Gastroesophageal sphincter (tissue), 4 donors: Measurements from ENCODE around the gene KIF5A. TPM values are rescaled to one million over a fixed set of nuclear protein-coding genes. Genes with fewer than 3 reads are reported as not detected.

Experiments used
- ATAC-seq: fragments of 150-250 bp; one replicate; pipeline ENCODE4 v1.9.1; 2016; ENCODE audit warnings: mild to moderate bottlenecking, moderate library complexity
- H3K27ac ChIP-seq, 4 donors: fragments of 200-600 bp; sonication (generic) in 3 of 4; 1 replicate in 3 of 4; 2 replicates in 1 of 4; pipeline ENCODE4 v1.5.1; 2016 to 2019
- H3K27me3 ChIP-seq: fragments of 200-600 bp; sonication (generic); one replicate; pipeline ENCODE4 v1.5.1; 2019
- H3K36me3 ChIP-seq, 2 donors: fragments of 200-600 bp; sonication (generic); one replicate each; pipeline ENCODE4 v1.5.1; 2019; ENCODE audit warnings: control low read depth in 1 of 2
- H3K4me1 ChIP-seq, 3 donors: fragments of 200-600 bp; sonication (generic); 1 replicate in 2 of 3; 2 replicates in 1 of 3; pipeline ENCODE4 v1.5.1; 2016 to 2019; ENCODE audit warnings: control low read depth in 2 of 3
- H3K4me3 ChIP-seq, 2 donors: fragments of 200-600 bp; sonication (generic); one replicate each; pipeline ENCODE4 v1.5.1; 2019; ENCODE audit warnings: mild to moderate bottlenecking in 1 of 2, moderate library complexity in 1 of 2
- H3K9me3 ChIP-seq, 3 donors: fragments of 200-600 bp; sonication (generic); one replicate each; pipeline ENCODE4 v1.5.1; 2017 to 2019; ENCODE audit warnings: control low read depth in 2 of 3
- EP300 ChIP-seq: sonication (generic); formaldehyde crosslinking; IDR thresholded peaks from one replicate; pipeline ENCODE4 v1.6.1; 2017; ENCODE audit warnings: antibody characterized with exemption, mild to moderate bottlenecking
- POLR2A ChIP-seq, 2 donors: fragments of 450-650 bp; IDR thresholded peaks; one replicate each; pipeline ENCODE4 v1.6.1; 2017; ENCODE audit warnings: antibody characterized with exemption in 2 of 2, mild to moderate bottlenecking in 2 of 2, moderate library complexity in 1 of 2
- POLR2AphosphoS5 ChIP-seq: sonication (generic); formaldehyde crosslinking; IDR thresholded peaks from one replicate; pipeline ENCODE4 v1.6.1; 2017; ENCODE audit warnings: antibody characterized with exemption
- WGBS, 2 donors: methylation state at CpG; one replicate each; pipeline ENCODE4 v1.1.5; 2018; ENCODE audit warnings: low coverage in 1 of 2; 5-methylcytosine and 5-hydroxymethylcytosine counted together
- total RNA-seq, 4 donors: library from RNA; depleted of rRNA; stranded (reverse); fragments of >200 nt; gene quantifications; one replicate each; pipeline ENCODE4 v1.1.0, GENCODE V29; 2016
- TF ChIP-seq, protein P1 (sequence below), 4 experiments: fragments of 200-600 bp in 2 of 4; fragments of 450-650 bp in 2 of 4; sonication (generic) in 1 of 4; IDR thresholded peaks; one replicate each; pipeline ENCODE4 v1.5.1; 2017 to 2019; ENCODE audit warnings: antibody characterized with exemption in 4 of 4, mild to moderate bottlenecking in 2 of 4, moderate library complexity in 2 of 4

KIF5A gene
- total RNA-seq, 4 donors from 2014 or later = 0.89 to 4.7 (median 1.6) TPM

DNA sequence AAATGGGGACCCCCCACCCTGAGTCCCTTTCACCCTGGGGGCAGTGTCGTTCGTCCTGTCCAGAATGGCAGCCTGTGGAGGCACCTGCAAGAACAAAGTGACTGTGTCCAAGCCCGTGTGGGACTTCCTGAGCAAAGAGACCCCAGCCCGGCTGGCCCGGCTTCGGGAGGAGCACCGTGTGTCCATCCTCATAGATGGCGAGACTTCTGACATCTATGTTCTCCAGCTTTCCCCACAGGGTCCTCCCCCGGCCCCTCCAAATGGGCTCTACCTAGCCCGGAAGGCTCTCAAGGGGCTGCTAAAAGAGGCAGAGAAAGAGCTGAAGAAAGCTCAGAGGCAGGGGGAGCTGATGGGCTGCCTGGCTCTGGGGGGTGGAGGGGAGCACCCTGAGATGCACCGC lies 57.0 kb downstream of the KIF5A start:
- Histone ChIP-seq H3K4me1 (peaks cover 0 to 86% (median 21%) of the 10 kb centered on the region in 3 donors), H3K9me3 (no peaks in the 10 kb centered on the region), H3K4me3 (no peak overlapping the region), H3K27ac (peak overlapping the region in 3 of 4 donors; percentile 96 to 99 (median 99)), H3K27me3 (peaks cover 9% of the 10 kb centered on the region), H3K36me3 (peaks cover 0 to 34% of the 10 kb centered on the region in 2 donors)
- 70% methylated on average over 2 of the region's 11 CpGs; no CpG with 5 or more reads in 1 of the 2 donors for WGBS, 2 donors
- ATAC-seq = no peak
- TF ChIP-seq EP300 (no peak), POLR2A (IDR thresholded peaks at IDR 0.05) (no peak), POLR2AphosphoS5 (no peak)
- TF ChIP-seq, protein P1, sequence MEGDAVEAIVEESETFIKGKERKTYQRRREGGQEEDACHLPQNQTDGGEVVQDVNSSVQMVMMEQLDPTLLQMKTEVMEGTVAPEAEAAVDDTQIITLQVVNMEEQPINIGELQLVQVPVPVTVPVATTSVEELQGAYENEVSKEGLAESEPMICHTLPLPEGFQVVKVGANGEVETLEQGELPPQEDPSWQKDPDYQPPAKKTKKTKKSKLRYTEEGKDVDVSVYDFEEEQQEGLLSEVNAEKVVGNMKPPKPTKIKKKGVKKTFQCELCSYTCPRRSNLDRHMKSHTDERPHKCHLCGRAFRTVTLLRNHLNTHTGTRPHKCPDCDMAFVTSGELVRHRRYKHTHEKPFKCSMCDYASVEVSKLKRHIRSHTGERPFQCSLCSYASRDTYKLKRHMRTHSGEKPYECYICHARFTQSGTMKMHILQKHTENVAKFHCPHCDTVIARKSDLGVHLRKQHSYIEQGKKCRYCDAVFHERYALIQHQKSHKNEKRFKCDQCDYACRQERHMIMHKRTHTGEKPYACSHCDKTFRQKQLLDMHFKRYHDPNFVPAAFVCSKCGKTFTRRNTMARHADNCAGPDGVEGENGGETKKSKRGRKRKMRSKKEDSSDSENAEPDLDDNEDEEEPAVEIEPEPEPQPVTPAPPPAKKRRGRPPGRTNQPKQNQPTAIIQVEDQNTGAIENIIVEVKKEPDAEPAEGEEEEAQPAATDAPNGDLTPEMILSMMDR (IDR thresholded peaks at IDR 0.05) = no peak

DNA sequence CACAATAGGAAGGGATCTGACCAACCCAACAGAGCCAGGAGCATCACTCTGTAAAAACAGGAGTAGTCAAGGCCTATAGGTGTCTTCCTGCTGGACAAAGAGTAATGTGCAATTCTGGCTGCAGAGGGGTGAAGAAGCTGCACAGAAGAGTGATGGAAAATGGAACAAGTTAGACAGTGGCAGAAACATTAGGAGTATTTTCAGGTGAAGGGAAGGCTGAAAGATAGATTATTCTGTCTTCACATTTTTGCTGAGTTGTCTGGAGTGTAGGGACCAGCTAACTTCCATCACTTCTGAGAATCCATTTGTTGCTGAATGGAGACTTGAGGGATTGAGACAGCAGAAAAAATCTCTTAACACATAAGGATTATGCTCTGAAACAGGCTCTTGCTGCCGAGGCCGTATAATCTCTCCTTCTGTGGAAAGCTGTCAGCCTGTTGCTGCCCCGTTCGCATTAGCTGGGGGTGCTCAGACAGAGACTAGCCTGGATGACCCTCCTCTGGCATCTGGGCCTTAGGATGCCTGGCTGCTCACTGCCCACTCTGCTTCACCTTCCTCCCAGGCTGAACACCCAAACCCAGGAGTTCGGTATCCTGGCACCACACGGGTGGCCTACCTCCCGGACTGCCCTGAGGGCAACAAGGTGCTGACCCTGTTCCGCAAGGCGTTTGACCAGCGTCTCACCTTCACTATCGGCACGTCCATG lies 58.3 kb downstream of the KIF5A start:
- 14 to 38% methylated on average over 2 to 4 of the region's 12 CpGs for WGBS, 2 donors
- Histone ChIP-seq H3K9me3 (no peaks in the 10 kb centered on the region), H3K27me3 (peaks cover 10% of the 10 kb centered on the region), H3K4me3 (no peak overlapping the region), H3K4me1 (peaks cover 0 to 95% (median 26%) of the 10 kb centered on the region in 3 donors), H3K27ac (peak overlapping the region; percentile 91 to 99 (median 97)), H3K36me3 (peaks cover 0 to 30% of the 10 kb centered on the region in 2 donors)
- no peak for TF ChIP-seq POLR2A (IDR thresholded peaks at IDR 0.05)
- TF ChIP-seq, protein P1 (IDR thresholded peaks at IDR 0.05) = no peak
- TF ChIP-seq EP300 = no peak
- TF ChIP-seq POLR2AphosphoS5 = no peak
- no peak for ATAC-seq

DNA sequence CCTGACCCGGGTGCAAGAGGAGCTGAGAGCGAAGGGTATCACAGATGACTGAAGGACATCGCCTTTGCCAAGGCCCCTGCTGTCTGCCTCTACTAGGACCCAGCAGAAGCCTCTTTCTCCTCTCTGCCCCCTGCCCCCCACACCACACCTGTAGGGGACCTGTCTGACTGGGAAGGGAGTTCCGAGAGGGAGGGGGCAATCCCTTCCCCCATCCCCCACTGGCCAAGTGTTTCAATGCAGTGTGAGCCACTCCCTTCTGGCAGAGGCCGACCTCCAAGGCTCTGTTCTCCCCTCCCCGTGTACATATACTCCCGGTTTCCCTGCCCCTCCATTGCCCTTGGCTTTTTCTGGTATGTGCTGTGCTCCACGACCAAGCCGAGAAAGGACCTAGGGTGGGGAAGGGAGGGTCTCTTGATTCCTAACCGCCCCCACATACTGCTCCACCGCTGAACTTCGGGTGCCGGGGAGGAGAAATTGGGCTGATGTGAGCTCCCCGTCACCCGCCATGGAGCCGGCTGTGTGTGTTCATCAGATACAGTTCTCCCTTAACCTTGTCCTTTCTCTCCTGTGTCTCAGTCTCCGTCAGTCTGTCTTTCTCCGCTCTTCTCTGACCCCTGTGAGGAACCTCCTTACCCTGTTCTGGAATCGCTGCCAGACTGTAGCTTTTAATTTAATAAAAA lies 59.4 kb downstream of the KIF5A start:
- ATAC-seq = no peak
- H3K4me1 ChIP-seq = peaks cover 0 to 95% (median 31%) of the 10 kb centered on the region in 3 donors
- TF ChIP-seq, protein P1 (IDR thresholded peaks at IDR 0.05) = no peak
- TF ChIP-seq EP300 = no peak
- TF ChIP-seq POLR2A (IDR thresholded peaks at IDR 0.05) = no peak
- no peak for TF ChIP-seq POLR2AphosphoS5
- H3K27me3 ChIP-seq = peaks cover 10% of the 10 kb centered on the region
- peak overlapping the region; percentile 91 to 99 (median 97) for H3K27ac ChIP-seq
- no peaks in the 10 kb centered on the region for H3K9me3 ChIP-seq
- peaks cover 0 to 37% of the 10 kb centered on the region in 2 donors for H3K36me3 ChIP-seq
- WGBS, 2 donors = 4 to 41% methylated on average over 10 of the region's 19 CpGs
- H3K4me3 ChIP-seq = peak overlapping the region in 1 of 2 donors; percentile 89

DNA sequence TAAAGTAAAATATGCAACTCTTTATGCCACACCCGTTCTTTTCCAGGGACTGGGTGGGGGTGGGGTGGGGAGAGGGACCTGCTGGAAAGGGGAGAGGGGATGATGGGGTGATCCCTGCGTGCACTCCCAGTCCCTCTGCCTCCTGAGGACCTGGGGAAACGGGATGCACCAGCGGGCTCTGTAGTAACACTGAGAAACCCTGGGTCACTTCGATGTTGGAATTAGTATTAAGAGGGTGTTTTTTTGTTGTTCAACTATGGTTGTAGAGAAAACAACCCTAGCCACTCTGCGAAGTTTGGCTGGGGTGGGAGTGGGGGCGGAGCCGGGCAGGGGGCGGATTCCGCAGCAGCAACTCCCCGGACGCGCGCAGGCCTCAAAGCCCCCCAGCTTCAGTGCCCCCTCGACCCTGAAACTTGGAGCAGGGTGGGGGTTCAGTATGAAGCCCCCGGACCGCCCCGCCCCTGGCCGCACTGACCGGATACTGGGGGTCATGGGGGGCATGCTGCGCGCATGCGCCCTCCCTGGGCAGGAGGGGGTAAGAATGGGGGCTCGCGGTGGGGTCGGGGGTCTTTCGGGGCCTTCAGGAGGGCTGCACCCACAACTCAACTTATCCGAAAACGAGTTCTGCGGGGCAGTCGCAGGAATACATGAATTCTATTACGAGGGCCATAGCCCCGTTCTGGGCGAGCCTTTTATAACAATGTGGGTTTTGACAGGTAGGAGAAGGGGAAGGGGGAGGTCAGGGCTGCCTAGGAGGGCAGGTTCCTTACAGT lies 60.1 kb downstream of the KIF5A start:
- WGBS, 2 donors = 7 to 11% methylated on average over 5 to 12 of the region's 34 CpGs
- peaks cover 0 to 44% of the 10 kb centered on the region in 2 donors for H3K36me3 ChIP-seq
- peaks cover 0 to 95% (median 31%) of the 10 kb centered on the region in 3 donors for H3K4me1 ChIP-seq
- H3K27me3 ChIP-seq = peaks cover 10% of the 10 kb centered on the region
- no peak for ATAC-seq
- peak overlapping the region; percentile 91 to 99 (median 97) for H3K27ac ChIP-seq
- TF ChIP-seq POLR2AphosphoS5 (no peak), POLR2A (IDR thresholded peaks at IDR 0.05) (no peak), EP300 (no peak)
- TF ChIP-seq, protein P1 (IDR thresholded peaks at IDR 0.05) = no peak
- H3K4me3 ChIP-seq = peak overlapping the region; percentile 89 to 95
- H3K9me3 ChIP-seq = no peaks in the 10 kb centered on the region
